NOMO-1 treated with dmso at 0.1 percent for 144 hours (cell line): Measurements from ENCODE around the gene CACNB2.
A peak's percentile ranks its signal among the peaks of the same experiment; 100 is the strongest.

Experiments used
- DNase-seq: peaks from one replicate; lab custom pipeline; 2025; ENCODE audit not compliant: unreplicated experiment; lab: John Stamatoyannopoulos, UW

CACNB2 gene

GRCh38 chr10:18381679-18382078, 241.5 kb downstream of the CACNB2 start:
- no peak for DNase-seq

GRCh38 chr10:18397906-18398305, 257.7 kb downstream of the CACNB2 start:
- no peak for DNase-seq

- no peak for DNase-seq
Observed at GRCh38 chr10:18399158-18399557, 258.9 kb downstream of the CACNB2 start.

- DNase-seq, result no peak
Observed at GRCh38 chr10:18400201-18400905, 260.1 kb downstream of the CACNB2 start.

DNA sequence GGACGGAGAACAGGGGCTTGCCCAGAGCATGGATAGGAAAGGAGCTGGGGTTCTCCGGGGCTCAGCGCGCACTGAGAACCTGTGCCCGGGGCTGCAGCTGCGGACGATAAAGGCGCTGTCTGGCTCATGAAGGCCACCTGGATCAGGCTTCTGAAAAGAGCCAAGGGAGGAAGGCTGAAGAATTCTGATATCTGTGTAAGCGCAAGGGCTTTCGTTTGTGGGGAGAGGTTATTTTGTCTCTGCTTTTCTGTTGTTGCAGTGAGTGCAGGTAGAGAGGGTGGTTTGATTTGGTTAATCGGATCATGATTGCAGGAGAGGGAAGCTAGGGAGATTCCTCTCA, 260.7 kb downstream of the CACNB2 start:
- DNase-seq, result no peak

DNA sequence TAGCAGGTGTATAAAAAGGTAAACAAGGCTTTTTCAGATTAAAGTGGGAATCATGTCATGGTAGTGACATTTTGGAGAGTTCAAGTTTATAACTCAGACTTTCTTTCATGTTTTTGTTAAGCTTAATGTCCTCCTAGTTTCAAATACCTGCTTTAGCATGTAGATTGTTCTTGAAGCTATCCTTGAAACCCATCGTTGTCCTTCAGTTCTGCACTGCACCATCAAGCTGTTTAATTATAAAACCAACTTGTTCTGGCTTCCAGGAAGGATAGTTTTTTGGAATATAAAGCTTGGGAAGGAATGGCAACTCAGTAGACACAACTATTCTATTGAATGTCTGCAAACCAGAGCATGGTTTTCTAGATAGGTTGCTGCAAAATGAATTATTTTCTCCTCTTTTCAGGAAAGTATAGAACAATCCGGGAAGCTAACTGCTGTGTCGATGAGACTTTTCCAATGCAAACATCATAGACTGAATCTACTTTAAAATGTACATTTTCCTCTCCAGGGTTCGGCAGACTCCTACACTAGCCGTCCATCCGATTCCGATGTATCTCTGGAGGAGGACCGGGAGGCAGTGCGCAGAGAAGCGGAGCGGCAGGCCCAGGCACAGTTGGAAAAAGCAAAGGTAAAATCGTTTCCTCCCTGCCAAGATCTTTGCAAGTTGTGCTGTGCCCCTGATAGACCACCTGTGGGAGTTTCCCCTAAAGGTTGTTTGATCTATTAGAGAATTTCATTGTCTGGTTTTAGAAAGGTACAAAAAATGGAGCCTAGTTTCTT, 261.4 kb downstream of the CACNB2 start:
- no peak for DNase-seq

GRCh38 chr10:18402853-18403252, 262.6 kb downstream of the CACNB2 start:
- no peak for DNase-seq

DNA sequence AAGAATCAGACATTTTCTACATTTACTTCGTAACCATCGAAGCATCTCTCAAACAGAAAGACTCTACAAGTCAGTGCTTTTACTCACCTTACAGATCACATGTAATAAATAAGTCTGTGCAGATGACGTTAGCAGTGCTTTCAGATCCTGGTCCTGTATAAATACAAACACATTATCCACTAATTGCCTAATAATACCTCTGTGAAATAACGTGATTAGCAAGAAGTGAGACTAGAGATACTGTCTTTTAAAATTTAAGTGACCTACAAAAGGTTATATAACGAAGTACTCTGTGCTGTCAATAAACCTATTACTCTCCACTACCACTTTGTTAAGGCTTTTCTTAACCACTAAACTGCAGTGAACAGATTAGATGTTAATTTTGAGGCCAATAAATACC, 264.3 kb downstream of the CACNB2 start:
- DNase-seq, result no peak

GRCh38 chr10:18406136-18406535, 265.9 kb downstream of the CACNB2 start:
- DNase-seq, result no peak

- DNase-seq, result no peak
Observed at GRCh38 chr10:18409599-18410397, 269.6 kb downstream of the CACNB2 start.

GRCh38 chr10:18414061-18414460, 273.8 kb downstream of the CACNB2 start:
- no peak for DNase-seq

- no peak for DNase-seq
Observed at GRCh38 chr10:18417950-18418527, 277.8 kb downstream of the CACNB2 start.

DNA sequence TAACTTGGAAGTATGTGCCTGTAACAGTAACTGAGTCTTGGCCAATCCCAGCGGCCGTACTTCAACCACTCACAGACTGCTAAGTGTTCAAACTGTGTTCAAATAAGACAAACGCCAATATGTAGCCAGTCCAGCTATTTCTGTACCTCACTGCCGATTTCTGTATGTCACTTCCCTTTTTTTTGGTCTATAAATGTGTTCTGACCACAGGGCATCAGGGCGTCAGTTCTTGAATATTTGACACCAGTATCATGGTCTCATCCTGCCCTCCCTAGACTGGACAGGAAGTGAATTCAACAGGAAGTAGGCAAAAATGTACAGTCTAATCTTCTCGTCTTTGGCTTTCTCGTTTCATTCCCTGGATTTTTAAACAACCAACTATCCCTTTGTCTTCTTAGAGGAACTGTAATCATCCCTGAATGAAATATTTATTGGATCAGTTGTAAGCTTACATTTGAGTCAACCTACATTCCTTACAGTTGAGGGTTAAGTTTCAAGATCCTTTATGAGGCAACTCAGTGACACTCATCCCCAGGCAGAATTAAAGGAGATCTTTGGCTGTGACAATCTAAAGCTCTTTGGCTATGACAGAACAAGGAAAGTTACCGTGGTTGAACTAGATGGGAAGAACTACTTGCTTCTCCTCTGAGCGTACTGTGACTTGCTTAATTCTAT, 278.5 kb downstream of the CACNB2 start:
- DNase-seq, result peak; percentile 85

DNA sequence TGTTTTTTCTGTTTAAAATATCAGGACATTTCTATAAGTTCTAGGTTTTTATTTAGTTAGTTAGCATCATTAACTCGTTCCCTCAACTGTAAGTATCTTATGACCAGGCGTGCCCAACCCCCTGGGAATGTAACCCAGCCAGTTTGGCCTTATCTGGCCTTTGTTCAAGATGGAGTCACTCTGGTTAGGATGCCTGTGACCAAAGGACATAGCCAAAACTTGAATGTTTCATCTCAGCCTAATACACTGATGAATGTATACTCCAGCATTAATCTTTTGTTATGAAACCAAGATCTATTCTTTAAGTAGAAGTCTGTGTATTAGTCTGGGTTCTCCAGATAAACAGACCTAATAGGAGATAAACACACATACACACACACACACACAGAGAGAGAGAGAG, 279.7 kb downstream of the CACNB2 start:
- DNase-seq, result no peak

DNA sequence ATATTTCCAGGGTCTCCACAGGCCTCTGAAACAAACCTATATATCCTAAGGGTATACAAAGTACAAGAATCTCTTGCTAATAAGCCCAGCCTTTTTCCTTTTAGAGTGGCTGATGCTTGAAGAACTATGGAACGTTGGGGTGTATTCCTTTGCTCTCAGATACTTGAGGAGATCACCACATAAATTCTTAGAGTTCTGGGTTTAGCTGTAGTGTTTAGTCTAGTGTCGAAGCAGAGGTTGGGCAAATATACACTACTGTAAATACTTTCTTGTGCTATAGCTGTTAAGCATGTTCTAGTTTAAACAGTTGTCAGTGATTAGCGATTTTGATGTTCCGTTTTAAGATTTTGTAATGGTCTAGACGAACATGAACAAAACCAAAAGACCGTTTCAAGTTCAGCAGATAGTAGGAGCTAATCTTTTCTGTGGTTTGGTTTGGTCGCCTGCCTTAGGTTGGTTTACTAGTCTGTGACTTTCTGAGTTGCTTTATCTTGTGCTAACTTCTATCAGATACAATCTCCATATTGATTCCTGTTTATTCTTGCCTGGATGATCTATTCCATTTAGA, 281.6 kb downstream of the CACNB2 start:
- no peak for DNase-seq

GRCh38 chr10:18423058-18423637, 282.9 kb downstream of the CACNB2 start:
- no peak for DNase-seq

DNA sequence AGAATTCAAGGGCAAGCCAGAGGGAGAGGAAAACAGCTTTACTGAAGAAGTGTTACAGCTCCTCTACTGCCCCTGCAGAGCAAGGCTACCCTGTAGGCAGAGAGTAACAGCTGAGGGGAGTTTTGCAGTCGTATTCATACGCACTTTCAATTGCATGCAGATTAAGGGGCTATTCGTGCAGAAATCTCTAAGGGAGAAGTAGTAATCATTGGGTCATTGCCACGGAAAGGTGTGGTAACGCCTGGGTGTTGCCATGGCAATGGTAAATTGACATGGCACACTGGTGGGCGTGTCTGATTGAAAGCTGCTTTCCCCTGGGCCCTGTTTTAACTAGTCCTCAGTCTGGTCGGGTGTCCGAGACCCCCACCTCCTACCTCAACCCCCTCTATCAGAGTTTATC, 284.0 kb downstream of the CACNB2 start:
- DNase-seq, result no peak

DNA sequence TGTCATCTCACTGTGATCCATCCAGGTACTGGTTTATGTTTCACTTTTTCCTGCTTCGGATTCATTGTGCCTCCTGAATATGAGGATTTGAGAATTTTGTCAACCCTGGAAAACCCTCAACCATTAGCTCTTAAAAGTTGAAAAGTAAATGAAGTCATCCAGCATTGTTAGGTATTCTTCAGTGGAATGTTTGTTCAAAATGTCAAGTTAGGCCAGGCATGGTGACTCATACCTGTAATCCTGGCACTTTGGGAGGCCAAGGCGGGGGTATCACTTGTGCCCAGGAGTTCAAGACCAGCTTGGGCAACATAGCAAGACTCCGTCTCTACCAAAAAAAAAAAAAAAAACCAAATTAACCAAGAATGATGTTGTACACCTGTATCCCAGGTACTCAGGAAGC, 289.1 kb downstream of the CACNB2 start:
- no peak for DNase-seq

GRCh38 chr10:18436902-18437301, 296.7 kb downstream of the CACNB2 start:
- DNase-seq, result no peak

- DNase-seq, result no peak
Observed at GRCh38 chr10:18437486-18437885, 297.3 kb downstream of the CACNB2 start.
